Thyroid gland (tissue), 4 donors: ENCODE results near the gene PLSCR1.

Experiments
- POLR2A ChIP-seq, 2 donors: fragments of 450-650 bp; IDR thresholded peaks; one replicate each; pipeline ENCODE4 v1.6.1; 2017; ENCODE audit warnings: antibody characterized with exemption in 2 of 2, mild to moderate bottlenecking in 2 of 2, moderate library complexity in 1 of 2
- TF ChIP-seq, protein P1 (sequence below), 6 experiments: fragments of 200-600 bp in 3 of 6; fragments of 450-650 bp in 3 of 6; sonication (generic) in 3 of 6; IDR thresholded peaks; one replicate each; pipeline ENCODE4 v1.5.1; 2016 to 2019; ENCODE audit warnings: antibody characterized with exemption in 6 of 6, mild to moderate bottlenecking in 2 of 6, inconsistent platforms in 1 of 6, moderate library complexity in 1 of 6

DNA sequence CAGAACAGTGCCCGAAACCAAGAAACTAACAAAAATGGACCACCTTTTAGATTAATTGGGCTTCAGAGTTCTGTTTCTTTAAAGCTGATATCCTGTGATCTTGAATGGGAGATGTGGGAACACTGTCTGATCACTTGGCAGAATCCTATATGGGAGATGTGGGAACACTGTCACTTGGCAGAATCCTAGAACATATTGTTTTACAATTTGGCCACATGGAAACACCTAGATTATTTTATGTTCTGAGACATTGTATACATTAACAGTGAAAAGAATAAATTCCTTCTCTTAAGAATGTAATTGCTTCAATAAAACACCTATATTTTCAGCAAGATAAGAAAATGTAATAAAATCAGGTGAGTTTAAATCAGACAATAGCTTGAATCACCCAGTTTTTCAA is 44.7 kb downstream of the PLSCR1 start:
- TF ChIP-seq, protein P1, sequence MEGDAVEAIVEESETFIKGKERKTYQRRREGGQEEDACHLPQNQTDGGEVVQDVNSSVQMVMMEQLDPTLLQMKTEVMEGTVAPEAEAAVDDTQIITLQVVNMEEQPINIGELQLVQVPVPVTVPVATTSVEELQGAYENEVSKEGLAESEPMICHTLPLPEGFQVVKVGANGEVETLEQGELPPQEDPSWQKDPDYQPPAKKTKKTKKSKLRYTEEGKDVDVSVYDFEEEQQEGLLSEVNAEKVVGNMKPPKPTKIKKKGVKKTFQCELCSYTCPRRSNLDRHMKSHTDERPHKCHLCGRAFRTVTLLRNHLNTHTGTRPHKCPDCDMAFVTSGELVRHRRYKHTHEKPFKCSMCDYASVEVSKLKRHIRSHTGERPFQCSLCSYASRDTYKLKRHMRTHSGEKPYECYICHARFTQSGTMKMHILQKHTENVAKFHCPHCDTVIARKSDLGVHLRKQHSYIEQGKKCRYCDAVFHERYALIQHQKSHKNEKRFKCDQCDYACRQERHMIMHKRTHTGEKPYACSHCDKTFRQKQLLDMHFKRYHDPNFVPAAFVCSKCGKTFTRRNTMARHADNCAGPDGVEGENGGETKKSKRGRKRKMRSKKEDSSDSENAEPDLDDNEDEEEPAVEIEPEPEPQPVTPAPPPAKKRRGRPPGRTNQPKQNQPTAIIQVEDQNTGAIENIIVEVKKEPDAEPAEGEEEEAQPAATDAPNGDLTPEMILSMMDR (IDR thresholded peaks at IDR 0.05), result no peak
- TF ChIP-seq POLR2A (IDR thresholded peaks at IDR 0.05), result no peak
